HG03342 (cell line): ENCODE data around the gene SYNRG.
A peak's percentile ranks its signal among the peaks of the same experiment; 100 is the strongest.

Experiments
- ATAC-seq: cut with Tn5 transposase; IDR thresholded peaks from one replicate; pipeline ENCODE4 v1.9.1; 2021; ENCODE audit warnings: mild to moderate bottlenecking, moderate library complexity; ENCODE audit not compliant: unreplicated experiment

The SYNRG gene

GRCh38 chr17:37502009-37502936 is 106.9 kb downstream of the SYNRG start:
- no peak for ATAC-seq

GRCh38 chr17:37500378-37500777 is 108.8 kb downstream of the SYNRG start:
- ATAC-seq: no peak

- ATAC-seq: no peak
Measured at GRCh38 chr17:37494971-37495370, 114.2 kb downstream of the SYNRG start.

GRCh38 chr17:37494401-37494831 is 114.8 kb downstream of the SYNRG start:
- ATAC-seq: no peak

- no peak for ATAC-seq
Measured at GRCh38 chr17:37493249-37494027, 115.8 kb downstream of the SYNRG start.

- no peak for ATAC-seq
Measured at GRCh38 chr17:37492167-37492566, 117.1 kb downstream of the SYNRG start.

- ATAC-seq: no peak
Measured at GRCh38 chr17:37490638-37491614, 118.3 kb downstream of the SYNRG start.

- ATAC-seq: peak; percentile 47
Measured at GRCh38 chr17:37490022-37490587, 119.1 kb downstream of the SYNRG start.

- ATAC-seq: peak; percentile 67
Measured at GRCh38 chr17:37489197-37490001, 119.8 kb downstream of the SYNRG start, which contains the start of gene DUSP14. Gene DUSP14 (plus strand): TSS chr17:37489891. CDS start chr17:37512273, 22,382 bp downstream.

- peak; percentile 5 for ATAC-seq
Measured at GRCh38 chr17:37488607-37489196, 120.5 kb downstream of the SYNRG start.

GRCh38 chr17:37488009-37488604 is 121.1 kb downstream of the SYNRG start:
- ATAC-seq: no peak

GRCh38 chr17:37485938-37486570 is 123.2 kb downstream of the SYNRG start:
- no peak for ATAC-seq

- no peak for ATAC-seq
Measured at GRCh38 chr17:37483311-37484039, 125.7 kb downstream of the SYNRG start.

GRCh38 chr17:37481001-37481665 is 128.1 kb downstream of the SYNRG start:
- no peak for ATAC-seq

- no peak for ATAC-seq
Measured at GRCh38 chr17:37480427-37480826, 128.8 kb downstream of the SYNRG start.

GRCh38 chr17:37479025-37479424 is 130.2 kb downstream of the SYNRG start:
- ATAC-seq: no peak

GRCh38 chr17:37478187-37478586 is 131.0 kb downstream of the SYNRG start:
- no peak for ATAC-seq
